ENCODE data around the gene CACNA2D3.

Gene CACNA2D3

DNA sequence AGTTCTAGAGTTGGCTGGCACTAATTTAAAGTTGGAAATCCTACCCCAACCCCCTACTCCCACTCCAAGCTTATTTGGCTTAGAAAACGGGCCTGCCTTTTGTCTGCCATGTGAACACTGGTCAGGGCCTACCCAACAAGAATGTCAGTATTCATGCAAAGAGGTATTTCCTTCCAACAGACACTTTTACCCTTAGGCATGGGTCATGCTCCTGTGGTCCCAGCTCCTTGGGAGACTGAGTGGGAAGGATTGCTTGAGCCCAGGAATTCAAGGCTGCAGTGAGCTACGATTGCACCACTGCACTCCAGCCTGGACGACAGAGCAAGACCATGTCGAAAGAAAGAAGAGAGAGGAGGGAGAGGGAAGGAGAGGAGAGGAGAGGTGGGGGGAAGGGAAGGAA is 943.0 kb downstream of the CACNA2D3 start:
- no peak for DNase-seq (ENCODE audit: low read depth)
- no peak overlapping the region for H3K4me3 ChIP-seq (ENCODE audit: low read length)
- TF ChIP-seq, protein P1, sequence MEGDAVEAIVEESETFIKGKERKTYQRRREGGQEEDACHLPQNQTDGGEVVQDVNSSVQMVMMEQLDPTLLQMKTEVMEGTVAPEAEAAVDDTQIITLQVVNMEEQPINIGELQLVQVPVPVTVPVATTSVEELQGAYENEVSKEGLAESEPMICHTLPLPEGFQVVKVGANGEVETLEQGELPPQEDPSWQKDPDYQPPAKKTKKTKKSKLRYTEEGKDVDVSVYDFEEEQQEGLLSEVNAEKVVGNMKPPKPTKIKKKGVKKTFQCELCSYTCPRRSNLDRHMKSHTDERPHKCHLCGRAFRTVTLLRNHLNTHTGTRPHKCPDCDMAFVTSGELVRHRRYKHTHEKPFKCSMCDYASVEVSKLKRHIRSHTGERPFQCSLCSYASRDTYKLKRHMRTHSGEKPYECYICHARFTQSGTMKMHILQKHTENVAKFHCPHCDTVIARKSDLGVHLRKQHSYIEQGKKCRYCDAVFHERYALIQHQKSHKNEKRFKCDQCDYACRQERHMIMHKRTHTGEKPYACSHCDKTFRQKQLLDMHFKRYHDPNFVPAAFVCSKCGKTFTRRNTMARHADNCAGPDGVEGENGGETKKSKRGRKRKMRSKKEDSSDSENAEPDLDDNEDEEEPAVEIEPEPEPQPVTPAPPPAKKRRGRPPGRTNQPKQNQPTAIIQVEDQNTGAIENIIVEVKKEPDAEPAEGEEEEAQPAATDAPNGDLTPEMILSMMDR (IDR thresholded peaks at IDR 0.05; ENCODE audit: insufficient read depth, low read depth, low read length, missing control alignments) = no peak

DNA sequence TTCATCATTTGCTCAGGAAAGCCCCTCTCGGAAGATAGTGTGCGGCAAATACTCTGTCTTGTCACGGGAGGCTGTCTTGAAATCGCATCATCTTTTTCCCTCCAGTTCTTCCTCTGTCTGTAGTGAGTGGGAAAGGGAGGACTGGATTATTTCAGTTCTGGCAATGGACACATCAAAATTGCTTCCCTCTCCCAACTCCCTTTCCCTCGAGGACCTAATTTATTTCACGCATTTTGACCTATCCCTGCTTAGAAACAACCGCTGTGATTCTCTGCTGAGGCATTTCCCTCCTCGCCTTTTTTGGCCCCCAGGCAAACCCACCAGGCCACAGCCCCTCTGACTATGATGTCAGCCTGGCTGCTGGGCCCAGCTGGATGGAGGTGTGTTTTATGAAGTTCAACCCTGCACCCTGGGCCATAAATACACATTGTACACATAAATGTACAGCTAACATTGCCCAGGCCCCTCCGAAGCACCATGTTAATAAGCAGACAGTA is 944.2 kb downstream of the CACNA2D3 start:
- H3K4me3 ChIP-seq (ENCODE audit: low read length) = no peak overlapping the region
- TF ChIP-seq, protein P1 (IDR thresholded peaks at IDR 0.05; ENCODE audit: insufficient read depth, low read depth, low read length, missing control alignments) = no peak
- DNase-seq (ENCODE audit: low read depth) = no peak

DNA sequence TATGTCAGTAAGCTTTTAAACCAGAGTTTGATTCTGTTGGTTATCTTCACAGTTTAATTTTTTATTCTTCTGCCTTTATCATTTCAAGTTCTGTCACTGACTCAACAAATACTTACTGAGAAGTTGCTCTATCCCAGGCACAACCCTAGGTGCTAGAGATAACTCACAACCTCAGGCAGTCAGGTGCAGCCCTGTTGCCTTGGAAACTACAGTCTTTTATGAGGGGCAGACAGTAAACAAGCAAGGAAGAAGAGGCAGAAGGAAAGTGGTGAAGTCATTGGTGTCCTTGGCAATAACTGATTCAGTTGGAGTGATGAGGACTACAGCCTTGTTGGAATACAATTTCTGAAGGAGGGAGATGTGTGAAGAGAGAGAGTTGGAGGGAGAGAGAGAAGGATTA is 947.6 kb downstream of the CACNA2D3 start:
- TF ChIP-seq, protein P1 (IDR thresholded peaks at IDR 0.05; ENCODE audit: insufficient read depth, low read depth, low read length, missing control alignments) = no peak
- H3K4me3 ChIP-seq (ENCODE audit: low read length) = no peak overlapping the region
- DNase-seq (ENCODE audit: low read depth) = no peak

DNA sequence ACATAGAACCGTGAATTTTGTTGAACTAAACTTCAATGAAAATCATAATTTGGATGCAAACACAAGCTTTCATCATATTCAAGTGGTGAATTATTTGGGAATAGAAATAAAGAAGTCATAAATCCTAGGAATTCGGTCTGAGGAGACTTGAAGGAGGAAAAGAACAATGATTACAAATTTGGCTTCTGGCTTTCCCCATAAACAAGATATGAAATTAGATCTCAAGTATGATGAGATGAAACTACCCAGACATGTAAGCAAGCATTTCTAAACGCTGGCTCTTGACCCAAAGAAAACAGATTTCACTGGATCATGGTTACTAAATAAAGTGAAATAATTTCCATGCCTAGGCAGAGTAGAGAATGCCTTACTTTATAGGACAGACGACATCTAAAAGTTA is 952.4 kb downstream of the CACNA2D3 start:
- DNase-seq (ENCODE audit: low read depth) = no peak
- H3K4me3 ChIP-seq (ENCODE audit: low read length) = no peak overlapping the region
- TF ChIP-seq, protein P1 (IDR thresholded peaks at IDR 0.05; ENCODE audit: insufficient read depth, low read depth, low read length, missing control alignments) = no peak

DNA sequence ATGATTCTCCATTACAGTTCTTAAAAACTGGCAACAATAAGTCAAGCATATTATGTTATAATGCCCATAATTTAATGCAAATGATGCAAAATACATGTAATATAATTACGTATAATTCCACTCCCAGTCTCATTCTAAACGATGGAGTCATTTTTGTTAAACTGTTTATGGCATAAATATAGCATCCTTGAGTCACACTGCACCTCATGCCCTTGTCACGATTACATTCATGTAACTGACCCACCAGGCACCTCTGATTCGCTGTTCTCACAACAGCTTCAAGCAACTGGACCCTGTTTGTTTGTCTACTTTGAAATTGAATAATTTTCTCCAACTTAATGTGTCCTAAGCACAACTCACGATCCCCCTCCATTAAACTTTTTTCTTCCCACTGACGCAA is 953.5 kb downstream of the CACNA2D3 start:
- DNase-seq (ENCODE audit: low read depth) = no peak
- TF ChIP-seq, protein P1 (IDR thresholded peaks at IDR 0.05; ENCODE audit: insufficient read depth, low read depth, low read length, missing control alignments) = no peak
- no peak overlapping the region for H3K4me3 ChIP-seq (ENCODE audit: low read length)

DNA sequence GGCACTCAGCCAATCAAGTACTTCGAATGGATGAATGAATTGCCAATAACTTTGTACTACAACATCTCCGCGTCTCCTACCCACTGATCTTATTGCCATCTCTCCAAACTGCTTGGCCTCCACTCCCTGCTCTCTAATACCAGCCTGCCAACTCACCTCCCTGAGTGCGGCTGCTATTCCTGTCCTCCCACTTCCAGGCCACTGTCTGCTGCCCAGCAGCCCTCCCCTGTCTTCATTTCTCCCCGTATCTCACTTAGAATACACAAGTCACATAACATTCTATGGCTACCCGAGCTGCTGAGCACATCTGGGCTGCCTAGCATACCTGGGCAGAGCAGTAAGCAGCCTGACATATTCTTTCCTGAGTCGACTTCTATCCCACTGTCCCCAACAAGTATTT is 955.4 kb downstream of the CACNA2D3 start:
- no peak overlapping the region for H3K4me3 ChIP-seq (ENCODE audit: low read length)
- DNase-seq (ENCODE audit: low read depth) = no peak
- TF ChIP-seq, protein P1 (IDR thresholded peaks at IDR 0.05; ENCODE audit: insufficient read depth, low read depth, low read length, missing control alignments) = no peak

DNA sequence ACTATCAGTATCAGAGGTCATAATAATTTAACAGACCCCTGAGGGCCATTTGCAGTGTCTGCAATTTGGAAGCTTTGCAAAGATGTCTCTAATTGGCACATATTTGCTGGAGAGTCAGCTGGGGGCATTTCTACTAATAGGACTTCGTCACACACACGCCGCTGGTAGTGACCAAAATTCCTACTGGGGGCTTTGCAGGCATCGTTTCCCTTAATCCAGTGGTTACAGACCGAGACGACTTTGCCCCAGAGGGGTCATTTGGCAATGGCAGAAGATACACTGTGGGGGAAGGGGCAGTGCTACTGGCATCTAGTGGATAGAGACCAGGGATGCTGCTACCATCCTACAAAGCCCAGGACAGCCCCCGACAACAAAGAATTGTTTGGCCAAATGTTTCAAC is 956.5 kb downstream of the CACNA2D3 start:
- TF ChIP-seq, protein P1 (IDR thresholded peaks at IDR 0.05; ENCODE audit: insufficient read depth, low read depth, low read length, missing control alignments) = no peak
- no peak overlapping the region for H3K4me3 ChIP-seq (ENCODE audit: low read length)
- DNase-seq (ENCODE audit: low read depth) = no peak

Data from epithelial cell of esophagus (primary cell).